ENCODE data around the gene DTHD1.

Gene DTHD1

DNA sequence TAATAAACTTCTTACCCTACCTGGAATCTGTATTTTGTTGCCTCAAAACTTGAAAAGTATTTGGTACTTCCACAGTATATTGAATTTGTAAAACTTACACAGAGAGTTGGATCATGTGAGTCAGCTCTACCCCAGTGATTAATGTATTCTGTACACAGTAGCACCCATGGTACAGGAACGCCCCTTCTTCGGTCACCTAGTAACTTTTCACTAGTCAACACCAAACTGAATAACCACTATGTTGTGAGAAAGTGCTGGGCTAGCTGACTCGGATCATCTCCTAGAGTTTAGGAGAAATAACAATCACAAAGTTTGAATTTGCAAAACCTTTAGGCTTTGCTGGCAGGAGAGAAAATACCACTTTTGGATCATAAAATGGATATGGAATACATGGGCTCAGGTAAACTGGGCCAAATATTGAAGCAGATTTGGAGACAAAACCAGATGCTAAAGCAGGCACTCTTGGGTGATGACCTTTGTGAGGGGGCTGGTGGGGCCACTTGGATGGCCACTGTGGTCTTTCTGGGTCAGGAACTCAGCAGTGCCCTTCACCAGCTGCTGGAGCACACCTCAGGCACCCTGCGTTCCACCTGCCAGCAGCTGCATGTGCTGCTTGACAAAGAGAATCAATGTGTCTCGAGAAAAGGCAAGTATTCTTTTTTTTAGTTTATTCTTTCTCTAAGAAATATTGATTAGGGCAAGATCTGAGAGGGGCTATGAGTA lies at the start of gene DTHD1:
Gene DTHD1, plus strand, starts transcription at position 233 of the 723 bp plus-strand sequence. Its CDS starts 143 bp downstream, at position 376.
- DNase-seq = no peak

DNA sequence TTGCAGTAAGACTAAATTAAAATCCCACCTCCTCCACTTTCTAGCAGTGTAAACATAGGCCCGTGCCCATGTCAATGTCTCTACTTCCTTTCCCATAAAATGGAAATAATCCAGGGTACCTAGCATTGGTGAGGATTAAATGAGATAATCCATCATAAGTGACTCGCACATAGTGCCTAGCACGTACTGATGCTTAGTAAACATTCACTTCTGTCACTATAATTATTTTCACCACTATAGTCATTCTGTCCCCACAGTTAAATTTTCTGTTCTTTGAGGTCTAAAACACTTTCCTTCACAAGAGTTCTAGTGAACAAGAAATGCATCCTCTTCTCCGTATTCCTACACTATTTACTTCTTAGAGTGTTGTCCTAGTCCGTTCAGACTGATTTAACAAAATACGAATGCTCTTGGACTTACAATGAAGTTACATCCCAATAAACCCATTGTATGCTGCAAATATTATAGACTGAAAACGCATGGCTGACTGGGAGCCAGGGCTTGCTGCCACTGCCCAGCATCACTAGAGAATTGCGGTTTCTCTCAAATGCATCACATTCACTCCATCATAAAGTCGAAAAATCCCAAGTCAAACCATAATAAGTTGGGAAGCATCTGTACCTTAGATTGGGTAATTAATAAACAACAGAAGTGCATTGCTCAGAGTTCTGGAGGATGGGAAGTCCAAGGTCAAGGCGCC lies 47.7 kb upstream of the DTHD1 start:
- no peak for DNase-seq

DNA sequence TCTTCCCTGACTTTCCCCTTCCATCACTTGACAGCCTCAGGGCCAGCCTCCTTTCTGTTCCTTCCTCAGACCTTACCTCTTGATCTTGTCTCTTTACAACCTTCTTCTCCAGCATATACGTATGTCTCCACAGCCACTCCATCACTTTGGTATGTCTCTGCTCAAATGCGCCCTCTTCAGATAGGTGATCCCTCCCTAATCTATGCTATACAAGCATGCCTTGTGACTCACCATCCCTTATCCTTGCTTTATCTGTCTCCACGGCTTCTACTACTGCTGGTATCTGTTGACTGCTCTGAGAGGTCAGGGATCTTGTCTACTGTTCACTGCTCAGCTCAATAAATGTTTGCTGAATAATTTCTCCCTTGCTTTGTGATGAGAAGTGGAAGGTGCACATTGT lies 46.1 kb upstream of the DTHD1 start:
- no peak for DNase-seq

- no peak for DNase-seq
Observed at GRCh38 chr4:36236159-36236558, 45.3 kb upstream of the DTHD1 start.

- no peak for DNase-seq
Observed at GRCh38 chr4:36237366-36238313, 43.8 kb upstream of the DTHD1 start.

DNA sequence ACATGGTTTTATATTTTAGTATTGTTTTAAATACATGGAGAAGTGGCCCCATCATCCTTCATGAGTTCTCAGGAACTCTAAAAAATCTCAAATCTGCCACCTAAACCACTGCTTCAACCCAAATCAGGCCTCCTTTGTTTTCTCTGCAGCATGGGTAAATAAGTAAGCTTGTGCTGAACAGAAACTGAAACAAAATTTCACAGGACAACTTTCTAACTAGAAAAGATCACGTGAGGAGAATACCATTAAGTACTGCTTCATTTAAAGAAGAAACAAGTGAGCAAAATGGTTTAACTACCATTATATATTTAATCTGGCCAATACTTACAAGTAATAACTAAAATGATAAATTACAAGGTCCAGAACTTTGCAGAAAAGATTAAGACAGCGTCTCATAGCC lies 39.6 kb upstream of the DTHD1 start:
- no peak for DNase-seq

- no peak for DNase-seq
Observed at GRCh38 chr4:36242629-36243354, 38.6 kb upstream of the DTHD1 start.

DNA sequence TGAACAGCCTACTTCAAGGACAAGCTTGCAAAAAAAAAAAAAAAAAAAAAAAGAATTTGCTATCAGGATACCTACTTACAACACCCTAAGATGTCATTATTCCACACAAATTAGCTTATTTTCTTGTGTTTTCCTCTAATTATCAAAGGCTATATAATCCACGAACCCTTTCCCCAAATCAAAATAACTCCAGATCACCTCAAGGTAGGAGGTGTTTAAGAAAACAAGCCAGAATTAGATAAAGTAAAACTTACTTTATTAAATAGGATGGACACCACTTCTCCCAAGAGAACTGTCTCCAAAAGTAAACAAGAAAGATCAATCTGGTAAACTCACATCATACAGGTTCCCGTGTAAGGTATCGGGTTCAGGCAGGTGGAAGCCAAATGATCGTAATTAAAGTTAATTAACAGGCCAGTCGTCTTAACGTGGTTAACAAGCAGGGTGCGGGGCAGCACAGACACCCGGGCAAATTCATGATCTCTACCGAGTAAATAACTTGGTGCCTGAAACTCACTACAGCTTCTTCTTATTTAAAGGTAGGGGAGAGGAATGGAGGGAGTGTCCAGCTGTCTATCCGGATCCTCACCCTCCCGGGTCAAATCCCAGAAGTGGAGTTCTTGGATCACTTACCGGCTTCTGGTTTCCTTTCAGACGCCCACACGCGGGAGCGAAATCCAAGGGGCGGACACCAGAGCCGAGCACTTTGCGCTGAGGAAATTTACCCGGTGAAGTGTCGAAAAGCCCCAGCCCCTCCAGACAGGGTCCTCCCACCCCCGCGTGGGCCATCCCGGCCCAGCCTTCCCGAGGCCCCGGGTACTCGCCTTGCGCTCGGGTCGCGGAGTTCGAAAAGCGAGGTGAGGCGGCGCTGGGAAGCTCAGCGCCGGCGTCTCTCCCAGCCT lies 37.8 kb upstream of the DTHD1 start:
- DNase-seq = peak; percentile 28

GRCh38 chr4:36244257-36245082 lies 36.9 kb upstream of the DTHD1 start, which contains the start of gene ARAP2:
ARAP2 (minus strand) TSS chr4:36244514; CDS start chr4:36229486, 15,028 bp downstream.
- DNase-seq = peak; percentile 31

GRCh38 chr4:36249610-36250009 lies 31.8 kb upstream of the DTHD1 start:
- DNase-seq = no peak

DNA sequence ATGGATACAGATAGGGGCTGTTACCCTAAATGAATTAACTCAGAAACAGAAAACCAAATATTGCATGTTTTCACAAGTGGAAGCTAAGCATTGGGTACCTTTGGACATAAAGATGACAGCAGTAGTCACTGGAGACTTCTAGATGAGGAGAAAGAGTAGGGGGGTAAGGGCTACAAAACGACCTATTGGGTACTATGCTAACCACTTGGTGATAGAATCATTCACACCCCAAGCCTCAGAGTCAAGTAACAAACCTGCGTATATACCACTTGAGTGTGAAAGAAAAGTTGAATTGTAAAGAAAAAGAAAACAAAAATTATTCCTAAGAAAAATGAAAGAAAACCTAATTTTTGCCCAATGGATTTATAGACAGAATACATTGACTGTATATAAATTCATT lies 29.4 kb upstream of the DTHD1 start:
- DNase-seq = no peak

- no peak for DNase-seq
Observed at GRCh38 chr4:36254371-36254770, 27.0 kb upstream of the DTHD1 start.

DNA sequence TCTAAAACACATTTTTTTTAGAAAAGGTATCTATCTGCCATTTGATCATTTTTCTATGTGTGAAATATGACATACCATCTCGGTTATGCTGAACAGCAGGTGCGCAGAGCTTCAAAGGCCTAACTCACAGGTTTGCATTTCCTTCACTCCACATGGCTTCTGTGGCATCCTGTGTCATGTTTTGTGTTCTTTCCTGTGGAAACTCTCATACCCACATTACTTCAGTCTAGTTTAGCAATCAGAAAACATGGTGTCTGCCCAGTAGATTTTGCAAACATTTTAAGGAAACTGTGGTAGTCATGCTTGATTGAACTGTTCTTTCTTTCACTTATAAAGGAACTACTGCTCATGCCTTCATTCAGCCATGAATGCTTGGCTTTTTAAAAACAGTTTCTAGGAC lies 25.8 kb upstream of the DTHD1 start:
- no peak for DNase-seq

DNA sequence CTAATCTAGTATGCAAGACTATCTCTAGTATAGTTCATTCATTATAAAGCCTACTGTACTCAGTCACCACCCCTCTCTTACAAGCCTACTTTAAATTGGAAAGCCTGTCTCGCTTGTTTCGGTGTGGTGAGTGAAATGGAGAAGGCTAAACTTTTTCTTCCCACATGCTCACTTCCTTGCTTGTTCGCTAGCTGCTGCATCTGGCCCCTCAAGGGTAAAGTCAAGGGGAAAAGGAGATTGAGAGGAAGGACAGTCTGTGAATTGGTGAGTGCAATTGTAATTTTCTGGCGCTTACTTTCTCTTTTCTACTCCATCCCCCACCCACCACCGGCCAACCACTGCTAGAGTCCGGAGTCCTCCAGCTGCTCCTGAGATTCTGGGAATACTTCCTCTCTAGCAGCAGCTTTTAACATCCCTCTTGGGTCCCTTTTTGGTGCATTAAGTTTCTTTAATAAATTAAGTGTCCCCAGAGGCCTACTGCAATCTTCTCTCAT lies 25.0 kb upstream of the DTHD1 start:
- no peak for DNase-seq

DNA sequence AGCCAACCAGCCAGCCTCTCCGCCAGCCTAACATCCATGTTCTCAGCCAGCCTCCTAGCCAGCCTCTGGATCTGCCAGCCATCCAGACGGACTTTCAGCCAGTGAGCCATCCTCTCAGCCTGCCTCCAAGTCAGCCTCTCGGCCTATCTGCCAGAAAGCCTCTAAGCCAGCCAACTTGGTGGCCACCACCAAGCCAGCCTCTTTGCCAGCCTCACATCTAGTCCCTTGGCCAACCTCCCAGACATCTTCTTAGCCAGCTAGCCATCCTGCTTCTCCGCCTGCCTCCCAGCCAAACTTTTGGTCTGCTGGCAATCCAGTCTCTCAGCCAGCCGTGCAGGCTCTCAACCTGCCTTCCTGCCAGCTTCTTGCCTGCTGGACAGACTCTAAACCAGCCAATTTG lies 20.7 kb upstream of the DTHD1 start:
- DNase-seq = no peak

DNA sequence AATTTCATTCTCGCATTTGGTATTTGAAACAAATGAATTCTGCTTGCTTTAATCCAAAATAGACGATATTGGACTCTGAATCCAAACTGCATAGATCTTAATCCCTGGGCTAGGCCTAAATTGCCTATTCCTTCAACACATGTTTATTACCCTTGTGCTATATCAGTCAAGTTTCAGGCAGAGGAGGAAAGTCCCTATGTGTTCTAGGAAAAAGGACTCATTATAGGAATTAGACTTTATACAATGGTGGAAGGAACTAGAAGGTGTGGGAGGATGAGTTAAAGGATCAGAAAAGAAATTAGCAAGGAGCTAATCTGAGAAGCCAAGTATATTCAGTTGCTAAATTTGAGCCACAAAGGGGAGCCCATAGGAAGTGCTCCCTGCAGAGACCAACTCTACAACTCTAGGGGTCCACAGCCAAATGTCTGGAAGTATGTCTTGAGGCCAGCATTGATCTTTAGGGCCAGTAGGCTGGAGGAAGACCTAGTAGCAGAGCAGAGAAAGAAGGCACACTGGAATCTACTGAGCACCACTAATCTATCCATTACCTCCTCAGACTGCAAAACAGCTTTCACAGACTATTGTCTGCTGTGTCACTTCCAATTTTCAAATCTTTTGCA lies 17.1 kb upstream of the DTHD1 start:
- no peak for DNase-seq

GRCh38 chr4:36267486-36268268 lies 13.7 kb upstream of the DTHD1 start:
- no peak for DNase-seq

DNA sequence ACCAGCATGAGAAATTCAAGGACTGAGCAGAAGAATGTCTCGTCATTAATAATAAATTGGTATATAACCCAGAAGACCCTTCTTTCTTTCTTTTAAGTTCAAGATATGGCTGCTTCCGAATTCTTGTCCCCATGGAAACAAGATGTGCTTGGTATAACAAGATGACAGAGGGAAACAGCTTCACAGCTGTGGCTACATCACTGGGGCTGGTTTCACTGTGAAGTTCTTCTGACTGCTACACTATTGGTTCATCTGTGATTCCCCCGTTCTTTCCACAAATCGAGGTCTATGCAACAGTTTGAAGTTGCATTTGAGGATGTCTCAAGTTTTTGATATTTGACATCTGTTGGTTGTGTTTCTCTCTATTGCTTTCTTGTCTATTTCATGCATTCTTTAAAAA lies 12.3 kb upstream of the DTHD1 start:
- DNase-seq = no peak

DNA sequence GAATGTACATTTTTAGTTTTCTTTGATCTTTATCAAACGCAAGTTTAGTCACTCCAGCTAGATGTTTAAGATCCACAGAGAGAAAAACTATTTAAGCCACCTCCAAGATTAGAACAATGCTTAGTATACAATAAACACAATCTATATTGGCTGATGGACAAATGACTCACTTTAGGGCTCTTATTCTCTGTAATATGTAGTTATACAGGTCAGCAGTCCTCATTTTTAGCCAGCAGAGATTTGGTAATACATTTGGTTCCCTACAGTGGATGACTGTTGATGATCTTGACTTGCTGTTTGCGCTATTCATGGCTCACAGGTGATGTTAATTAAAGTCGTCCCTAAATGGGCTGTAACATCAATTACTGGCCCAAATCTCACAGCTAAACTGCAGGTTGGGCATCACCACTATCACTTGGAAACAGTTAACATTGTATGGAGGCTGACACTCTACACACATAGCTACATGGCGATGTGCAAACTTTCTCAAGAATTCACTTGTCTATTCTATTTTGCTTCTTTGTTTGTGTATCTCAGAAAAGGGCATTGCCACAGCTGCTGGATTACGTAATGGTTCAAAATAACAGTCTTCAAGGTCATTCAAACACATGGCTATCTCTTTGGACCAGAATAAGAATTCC lies 11.8 kb upstream of the DTHD1 start:
- no peak for DNase-seq
